GM04504 (cell line): ENCODE data around the gene TULP4.

Experiments used
- DNase-seq: peaks from one replicate; pipeline ENCODE4 v3.0.0-alpha.2; 2012; ENCODE audit warnings: low read depth

The TULP4 gene

GRCh38 chr6:158559895-158560835 lies 247.9 kb downstream of the TULP4 start, which contains the start of gene TMEM181:
TMEM181 (plus strand) TSS chr6:158560091; CDS start chr6:158560225, 134 bp downstream.
- DNase-seq = peak; percentile 58

GRCh38 chr6:158560836-158561320 lies 248.6 kb downstream of the TULP4 start:
- DNase-seq = no peak
